Measurements from ENCODE around the gene ATXN7.

ATXN7 gene

DNA sequence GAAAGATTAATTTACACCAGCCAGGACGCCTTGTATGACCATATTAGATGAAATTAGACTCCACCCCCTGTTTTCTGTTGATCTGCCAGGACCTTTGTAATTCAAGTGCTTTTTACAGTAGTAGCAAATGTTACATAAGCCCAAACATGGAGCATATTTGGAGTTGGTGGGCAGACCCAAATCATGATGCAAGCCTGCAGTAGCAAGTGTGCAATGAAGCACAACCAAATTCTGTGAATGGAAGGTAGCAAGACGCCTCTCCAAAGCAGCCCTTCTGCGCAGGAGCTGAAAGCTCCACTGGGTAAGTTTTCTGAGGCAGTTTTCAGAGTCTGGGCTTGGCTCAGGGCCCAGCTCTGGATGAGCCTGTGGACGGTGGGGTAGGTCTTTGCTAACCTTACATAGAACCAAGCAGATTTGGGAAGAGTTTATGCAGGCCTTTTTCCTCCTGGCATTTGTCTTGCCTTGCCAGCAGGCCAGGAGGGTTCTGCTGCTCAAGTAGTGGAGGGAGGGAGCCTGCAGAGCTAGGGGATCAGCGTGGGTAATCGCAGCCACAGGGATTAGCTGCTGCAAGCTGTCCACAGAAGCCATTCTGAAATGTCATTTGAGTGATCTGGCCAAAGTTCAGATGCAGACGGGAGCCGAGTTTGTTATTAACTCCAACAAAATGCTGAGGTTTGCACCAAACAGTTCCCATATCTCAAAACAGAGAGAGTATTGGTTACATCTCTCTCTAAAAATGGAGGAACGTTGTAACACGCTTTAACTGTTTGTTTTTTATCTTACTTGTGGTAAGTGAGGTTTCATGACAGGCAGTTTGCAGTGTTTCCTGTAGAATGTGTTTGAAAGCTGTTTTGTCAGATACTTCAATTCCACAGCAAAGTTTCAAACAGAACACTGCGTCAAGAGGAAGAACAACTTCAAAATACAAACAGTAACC is 104.3 kb downstream of the ATXN7 start:
- DNase-seq, result no peak

- DNase-seq, result no peak
These were observed 105.1 kb downstream of the ATXN7 start for GRCh38 chr3:63968612-63969350.

DNA sequence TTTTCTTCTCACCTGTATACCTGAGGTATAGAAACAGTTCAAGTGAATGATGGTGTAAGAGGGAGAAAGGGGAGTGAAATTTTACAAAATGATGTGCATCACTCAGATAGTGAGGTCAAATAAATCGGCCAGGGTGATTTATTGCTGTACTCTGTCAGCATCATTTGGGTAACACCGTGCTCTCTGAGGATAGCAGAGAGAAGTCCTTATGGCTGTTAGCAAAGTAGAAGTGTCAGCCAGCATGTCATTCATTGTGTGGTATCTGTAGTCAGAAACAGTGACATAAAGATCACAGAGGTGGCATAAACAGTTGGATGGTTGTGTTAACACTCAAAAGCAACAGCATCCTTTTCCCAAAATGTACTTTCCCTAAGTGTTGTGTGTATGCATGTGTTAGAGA is 106.2 kb downstream of the ATXN7 start:
- DNase-seq, result no peak

- DNase-seq, result no peak
These were observed 107.2 kb downstream of the ATXN7 start for GRCh38 chr3:63970631-63971475.

DNA sequence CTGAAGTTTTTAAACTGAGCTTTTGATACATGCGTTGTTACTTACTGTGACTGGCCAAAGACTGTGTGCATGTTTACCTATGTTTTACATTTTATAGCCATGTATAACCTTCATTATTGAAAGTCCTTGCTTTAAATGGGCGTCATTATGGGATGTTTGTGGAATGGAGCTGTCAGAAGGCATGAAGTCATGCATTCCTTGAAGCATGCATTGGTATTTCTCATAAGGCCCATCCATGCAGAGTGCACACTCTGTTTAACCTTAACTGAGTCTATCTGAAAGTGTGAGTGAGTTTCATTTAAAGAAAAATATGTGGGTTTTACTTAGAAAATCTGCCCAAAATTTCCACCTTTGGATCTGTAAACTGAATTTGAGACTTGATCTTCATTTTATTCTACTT is 108.5 kb downstream of the ATXN7 start:
- no peak for DNase-seq

DNA sequence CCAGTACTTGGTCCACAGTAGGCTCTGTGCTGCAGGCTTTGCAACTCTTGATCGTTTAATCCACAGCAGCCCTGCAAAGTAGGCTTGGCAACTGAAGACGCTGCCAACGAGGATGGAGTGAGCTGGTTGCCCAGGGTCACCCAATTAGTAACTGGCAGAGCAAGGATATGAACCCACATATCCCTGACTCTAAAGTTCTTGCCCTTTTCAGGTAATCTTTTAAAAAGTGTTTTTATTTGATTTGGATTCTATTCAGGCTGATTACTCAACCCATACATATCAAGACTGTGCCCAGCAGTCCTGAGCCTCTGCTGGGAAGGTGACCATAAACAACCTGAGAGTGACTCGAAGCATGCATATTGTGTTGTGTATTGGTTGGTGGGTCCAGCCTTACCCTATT is 109.3 kb downstream of the ATXN7 start:
- DNase-seq, result no peak

DNA sequence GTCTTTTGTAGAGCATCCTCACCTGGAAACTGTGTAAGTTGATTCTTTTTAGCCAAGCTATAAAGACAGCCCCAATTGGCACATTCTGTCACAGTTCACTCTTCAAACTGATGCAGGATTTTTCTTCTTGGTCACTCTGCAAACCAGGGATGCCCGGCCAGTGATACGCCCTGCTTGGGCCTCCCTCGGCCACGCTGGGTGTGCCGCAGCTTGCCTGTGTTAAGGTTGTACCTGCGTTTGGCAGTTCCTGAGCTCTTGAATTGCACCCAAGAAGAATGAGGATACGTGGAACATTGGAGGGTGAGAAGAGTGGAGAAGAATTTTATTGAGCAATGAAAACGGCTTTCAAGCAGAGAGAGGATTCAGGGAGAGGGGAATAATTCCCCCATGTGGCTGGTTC is 109.7 kb downstream of the ATXN7 start:
- DNase-seq, result no peak

DNA sequence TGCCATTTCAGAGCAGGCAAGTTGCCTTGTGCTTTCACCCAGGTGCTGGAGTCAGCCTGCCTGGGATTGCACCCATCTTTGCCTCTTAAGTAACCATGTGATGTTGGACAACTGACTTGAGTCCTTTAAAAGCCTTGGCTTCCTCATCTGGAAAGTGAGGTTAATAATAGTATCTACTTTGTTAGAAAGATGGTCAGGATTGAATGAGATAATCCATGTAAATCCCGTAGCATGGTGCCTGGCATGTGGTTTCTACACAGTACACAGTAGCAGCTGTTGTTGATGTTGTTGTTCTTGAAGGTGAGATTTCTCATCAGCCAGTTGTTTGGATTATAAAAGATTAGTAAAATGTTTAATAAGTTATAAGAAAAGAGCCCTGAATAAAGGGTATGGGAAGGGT is 110.8 kb downstream of the ATXN7 start:
- DNase-seq, result no peak

DNA sequence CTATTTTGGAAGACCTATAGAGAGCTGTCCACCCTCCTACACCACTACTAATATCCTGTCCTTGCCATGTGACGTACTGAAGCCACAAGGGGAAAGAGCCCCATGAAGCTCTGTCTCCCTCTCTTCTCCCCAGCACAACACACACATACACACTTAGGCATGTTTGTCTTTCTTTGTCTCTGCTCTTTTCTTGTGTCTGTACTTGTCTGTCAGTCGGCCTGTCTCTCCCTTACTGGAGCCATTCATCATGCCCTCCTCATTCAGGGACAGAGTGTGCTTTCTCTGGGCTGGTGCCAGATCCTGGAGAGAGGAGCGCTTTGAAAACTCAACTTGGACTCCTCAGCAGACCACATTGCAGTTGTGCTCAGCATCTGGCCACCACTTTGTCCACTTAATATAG is 112.1 kb downstream of the ATXN7 start:
- no peak for DNase-seq

- no peak for DNase-seq
These were observed 112.6 kb downstream of the ATXN7 start for GRCh38 chr3:63976161-63976871.

- no peak for DNase-seq
These were observed 113.2 kb downstream of the ATXN7 start for GRCh38 chr3:63976872-63977200.

DNA sequence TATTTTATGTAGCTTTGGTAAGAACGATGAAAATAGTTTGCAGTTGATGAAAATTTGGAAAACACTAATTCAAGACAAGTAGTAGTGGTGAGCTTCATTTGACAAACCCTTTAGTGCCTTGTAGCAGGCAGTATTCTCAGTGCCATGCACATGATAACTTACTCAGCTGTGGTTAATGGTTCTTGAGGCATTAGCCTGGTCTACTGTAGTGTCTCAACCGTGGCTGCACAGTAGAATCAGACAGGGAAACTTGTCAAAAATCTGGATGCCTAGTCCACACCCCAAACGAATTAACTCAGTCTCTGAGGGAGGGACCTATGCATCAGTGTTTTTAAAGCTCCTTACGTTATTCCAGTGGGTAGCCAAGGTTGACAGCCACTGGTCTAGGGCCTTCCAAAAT is 114.2 kb downstream of the ATXN7 start:
- DNase-seq, result no peak

DNA sequence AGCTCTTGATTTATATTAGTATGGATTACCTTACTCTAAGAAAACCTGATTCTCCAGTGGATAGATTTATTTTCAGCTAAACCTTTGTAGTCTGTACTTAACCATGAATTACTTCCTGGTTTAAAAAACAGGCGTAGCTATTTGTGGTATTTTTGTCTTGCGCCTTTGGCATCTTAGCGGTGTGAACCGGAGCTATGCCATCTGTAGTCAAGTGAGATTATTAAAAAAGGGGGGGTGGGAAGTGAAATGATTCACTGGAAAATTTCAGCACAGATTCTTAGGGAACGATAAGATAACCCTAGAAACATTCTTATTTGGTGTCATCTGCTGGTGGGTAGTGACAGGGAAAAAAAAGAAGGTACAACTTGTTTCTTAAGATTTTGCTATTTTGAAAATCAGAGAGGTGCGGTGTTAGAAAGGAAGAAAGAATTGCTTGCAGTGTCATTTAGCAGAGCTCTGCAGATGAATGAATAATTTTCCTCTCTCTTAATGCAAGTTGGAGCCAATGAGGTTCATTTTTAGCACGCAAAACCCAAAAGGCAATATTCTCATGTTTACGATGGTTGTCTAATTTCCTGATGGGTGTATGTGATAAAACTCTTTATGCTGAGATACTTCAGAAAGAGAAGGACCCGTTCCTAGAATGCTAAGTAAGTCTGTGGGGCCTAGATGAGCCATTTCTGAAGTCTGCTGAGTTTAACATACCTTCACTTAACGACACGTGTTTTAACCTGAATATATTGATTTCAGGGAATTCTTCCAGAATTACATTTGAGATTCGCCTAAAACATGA is 115.6 kb downstream of the ATXN7 start:
- DNase-seq, result no peak

DNA sequence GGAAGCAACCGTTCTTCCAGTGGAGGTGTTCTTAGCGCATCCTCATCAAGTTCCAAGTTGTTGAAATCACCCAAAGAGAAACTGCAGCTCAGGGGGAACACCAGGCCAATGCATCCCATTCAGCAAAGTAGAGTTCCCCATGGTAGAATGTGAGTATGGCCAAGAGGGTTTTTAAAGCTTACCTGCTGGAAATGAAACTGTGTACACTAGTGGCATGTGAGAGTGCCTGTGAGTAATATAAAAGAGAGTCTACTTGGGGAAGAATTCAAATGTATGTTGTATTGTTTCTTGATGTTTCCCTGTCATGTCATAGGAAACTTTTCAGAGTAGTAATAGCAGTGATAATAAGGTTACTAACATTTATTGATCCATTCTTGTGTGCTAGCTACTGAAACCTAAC is 116.4 kb downstream of the ATXN7 start:
- no peak for DNase-seq

GRCh38 chr3:63980830-63981498 is 117.3 kb downstream of the ATXN7 start:
- no peak for DNase-seq

DNA sequence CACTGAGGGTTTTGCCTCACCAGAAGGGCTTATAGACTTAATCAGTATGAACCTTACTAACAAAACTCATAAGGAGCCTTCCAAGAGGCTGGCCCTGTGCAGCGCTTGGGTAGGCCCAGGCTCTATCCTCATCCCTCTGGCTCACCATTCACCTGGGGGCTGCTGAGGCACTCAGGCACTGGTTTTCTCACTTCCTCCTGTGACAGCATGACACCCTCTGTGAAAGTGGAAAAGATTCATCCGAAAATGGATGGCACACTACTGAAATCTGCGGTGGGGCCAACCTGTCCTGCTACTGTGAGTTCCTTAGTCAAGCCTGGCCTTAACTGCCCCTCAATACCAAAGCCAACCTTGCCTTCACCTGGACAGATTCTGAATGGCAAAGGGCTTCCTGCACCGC is 118.3 kb downstream of the ATXN7 start:
- DNase-seq, result no peak

DNA sequence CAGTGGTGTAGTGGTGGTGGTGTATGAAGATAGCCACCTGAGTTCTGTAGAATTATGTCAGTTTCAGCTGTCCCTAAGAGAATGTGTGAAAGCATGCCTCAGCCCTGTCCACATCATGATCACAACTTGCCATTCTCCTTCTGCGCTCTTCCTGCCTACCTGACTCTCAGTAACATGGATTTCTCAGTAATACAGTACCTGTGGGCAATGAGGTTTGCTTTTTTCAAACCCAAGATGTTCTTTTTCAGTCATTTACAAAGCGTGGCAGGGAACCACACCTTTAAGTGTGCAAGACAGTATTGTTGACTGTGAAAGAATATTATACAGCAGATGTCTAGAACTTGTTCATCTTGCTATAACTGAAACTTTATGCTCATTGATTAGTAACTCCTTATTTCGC is 120.7 kb downstream of the ATXN7 start:
- DNase-seq, result no peak

DNA sequence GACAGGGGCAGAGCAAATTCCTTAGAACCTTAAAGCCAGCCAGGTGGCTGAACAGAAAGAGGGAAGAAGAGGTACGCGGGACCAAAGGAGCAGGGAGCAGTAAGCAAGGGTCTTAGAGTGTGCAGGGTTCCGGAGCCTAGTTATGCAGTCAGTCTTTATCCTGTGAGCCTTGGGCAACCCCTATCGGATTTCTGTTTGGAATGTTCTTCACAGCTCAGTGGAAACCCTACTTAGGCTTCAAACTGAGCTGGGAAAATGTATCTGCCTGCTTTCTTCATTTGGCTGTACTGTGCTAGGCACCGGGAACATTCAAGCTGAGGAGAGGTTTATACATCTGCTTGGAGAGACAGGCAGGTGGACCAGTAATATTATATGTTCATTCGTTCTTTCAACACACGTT is 122.5 kb downstream of the ATXN7 start:
- DNase-seq, result no peak

DNA sequence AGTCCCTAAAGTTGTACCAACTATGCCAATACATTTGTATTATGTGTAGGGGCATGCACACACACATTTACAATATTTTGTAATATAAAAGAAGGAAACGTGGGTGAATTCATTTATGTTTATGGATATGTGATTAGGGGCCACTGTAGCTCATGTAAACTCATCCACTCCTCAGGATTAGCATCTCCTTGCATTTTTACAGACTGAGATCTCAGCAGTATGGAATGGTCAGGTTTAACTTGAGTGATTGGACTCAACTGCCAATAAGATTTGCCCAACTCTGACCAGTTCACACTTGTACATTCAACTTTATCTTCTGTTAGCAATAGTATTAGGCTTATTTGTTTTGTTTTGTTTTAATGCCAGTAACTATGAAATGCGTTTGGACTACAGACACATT is 123.2 kb downstream of the ATXN7 start:
- DNase-seq, result no peak

- no peak for DNase-seq
These were observed 125.3 kb downstream of the ATXN7 start for GRCh38 chr3:63988943-63989342.

DNA sequence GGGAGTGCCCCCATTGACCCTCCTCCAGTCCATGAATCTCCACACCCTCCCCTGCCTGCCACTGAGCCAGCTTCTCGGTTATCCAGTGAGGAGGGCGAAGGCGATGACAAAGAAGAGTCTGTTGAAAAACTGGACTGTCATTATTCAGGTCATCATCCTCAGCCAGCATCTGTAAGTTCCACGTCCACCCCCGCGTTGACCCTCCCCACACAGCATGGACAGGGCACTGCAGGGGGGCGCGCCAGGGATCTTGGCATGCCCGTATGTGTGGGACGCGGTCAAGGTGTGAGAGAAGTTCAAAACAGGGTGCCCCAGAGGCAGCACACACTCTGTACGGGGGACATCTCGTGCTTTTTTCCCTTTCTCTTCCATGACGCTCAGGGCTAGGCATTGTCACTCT is 126.5 kb downstream of the ATXN7 start:
- no peak for DNase-seq

All from NCI-H1417 treated with DMSO at 0.1 percent for 48 hours (cell line).